Fibroblast of gingiva (primary cell): Measurements from ENCODE around the gene FAM162B.
"Not testable (repeated sequence)": the region's sequence is repeated elsewhere in the genome, so short reads cannot be mapped to it uniquely, and the experiment has no call there.

Experiments
- DNase-seq: peaks from one replicate; pipeline ENCODE4 v3.0.0-alpha.2; 2011; ENCODE audit warnings: low read depth

Gene FAM162B

GRCh38 chr6:116764961-116765841 lies at the start of gene FAM162B:
TSS of gene FAM162B (minus strand) at chr6:116765719. CDS start at chr6:116765576, 143 bp downstream.
- DNase-seq, result peak; percentile 11

GRCh38 chr6:116812051-116812650 lies 46.6 kb upstream of the FAM162B start:
- DNase-seq, result no peak

- no peak for DNase-seq
Observed at GRCh38 chr6:116801971-116802370, 36.5 kb upstream of the FAM162B start.

GRCh38 chr6:116799945-116800344 lies 34.4 kb upstream of the FAM162B start:
- no peak for DNase-seq

- no peak for DNase-seq
Observed at GRCh38 chr6:116797585-116797984, 32.1 kb upstream of the FAM162B start.

- DNase-seq, result no peak
Observed at GRCh38 chr6:116793224-116793623, 27.7 kb upstream of the FAM162B start.

GRCh38 chr6:116783852-116784251 lies 18.3 kb upstream of the FAM162B start:
- DNase-seq, result no peak

- peak; percentile 25 for DNase-seq
Observed at GRCh38 chr6:116779573-116780164, 14.2 kb upstream of the FAM162B start.

GRCh38 chr6:116773886-116774285 lies 8.4 kb upstream of the FAM162B start:
- peak; percentile 10 for DNase-seq

- no peak for DNase-seq
Observed at GRCh38 chr6:116772450-116772849, 6.9 kb upstream of the FAM162B start.

GRCh38 chr6:116767715-116768114 lies 2.2 kb upstream of the FAM162B start:
- DNase-seq, result peak; percentile 64

- DNase-seq, result no peak
Observed at GRCh38 chr6:116766506-116767176, 1.1 kb upstream of the FAM162B start.

- DNase-seq, result peak; percentile 6
Observed at GRCh38 chr6:116764629-116764960, 924 bp downstream of the FAM162B start.

GRCh38 chr6:116763906-116764628 lies 1.5 kb downstream of the FAM162B start:
- no peak for DNase-seq

GRCh38 chr6:116763048-116763447 lies 2.5 kb downstream of the FAM162B start:
- no peak for DNase-seq

- no peak for DNase-seq
Observed at GRCh38 chr6:116762235-116762634, 3.3 kb downstream of the FAM162B start.

- no peak for DNase-seq
Observed at GRCh38 chr6:116761779-116762178, 3.7 kb downstream of the FAM162B start.

- DNase-seq, result no peak
Observed at GRCh38 chr6:116745176-116745575, 20.3 kb downstream of the FAM162B start.

GRCh38 chr6:116741571-116741970 lies 23.9 kb downstream of the FAM162B start:
- DNase-seq, result no peak

GRCh38 chr6:116740486-116740885 lies 25.0 kb downstream of the FAM162B start:
- not testable (repeated sequence) for DNase-seq

- no peak for DNase-seq
Observed at GRCh38 chr6:116737004-116737403, 28.5 kb downstream of the FAM162B start.

- DNase-seq, result no peak
Observed at GRCh38 chr6:116730513-116730912, 35.0 kb downstream of the FAM162B start.
